IPS-NIHi11 (cell line): ENCODE results near the gene RAB30.
A peak's percentile ranks its signal among the peaks of the same experiment; 100 is the strongest.

ENCODE experiments used
- DNase-seq: peaks from one replicate; pipeline ENCODE4 v3.0.0; 2012; ENCODE audit warnings: mixed read lengths, low spot score

RAB30 gene

GRCh38 chr11:83070731-83071566 is 748 bp downstream of the RAB30 start:
- DNase-seq, result peak; percentile 45

GRCh38 chr11:83070044-83070701 is 1.5 kb downstream of the RAB30 start:
- peak; percentile 29 for DNase-seq

GRCh38 chr11:83069441-83070043 is 2.2 kb downstream of the RAB30 start:
- no peak for DNase-seq

GRCh38 chr11:83068568-83068967 is 3.1 kb downstream of the RAB30 start:
- no peak for DNase-seq

- no peak for DNase-seq
Observed at GRCh38 chr11:83064011-83064410, 7.7 kb downstream of the RAB30 start.

- no peak for DNase-seq
Observed at GRCh38 chr11:83063073-83063754, 8.5 kb downstream of the RAB30 start.

GRCh38 chr11:83061883-83062282 is 9.8 kb downstream of the RAB30 start:
- no peak for DNase-seq

- DNase-seq, result no peak
Observed at GRCh38 chr11:83060965-83061364, 10.7 kb downstream of the RAB30 start.

GRCh38 chr11:83057721-83058120 is 14.0 kb downstream of the RAB30 start:
- DNase-seq, result no peak

- DNase-seq, result no peak
Observed at GRCh38 chr11:83056611-83057010, 15.1 kb downstream of the RAB30 start.

- no peak for DNase-seq
Observed at GRCh38 chr11:83056204-83056603, 15.5 kb downstream of the RAB30 start.

GRCh38 chr11:83054904-83055380 is 16.8 kb downstream of the RAB30 start:
- no peak for DNase-seq

GRCh38 chr11:83054001-83054400 is 17.7 kb downstream of the RAB30 start:
- no peak for DNase-seq

- no peak for DNase-seq
Observed at GRCh38 chr11:83051760-83052671, 19.7 kb downstream of the RAB30 start.

GRCh38 chr11:83047515-83048225 is 24.0 kb downstream of the RAB30 start:
- DNase-seq, result no peak

GRCh38 chr11:83046621-83047172 is 25.0 kb downstream of the RAB30 start:
- DNase-seq, result no peak

- no peak for DNase-seq
Observed at GRCh38 chr11:83044958-83045712, 26.6 kb downstream of the RAB30 start.

- no peak for DNase-seq
Observed at GRCh38 chr11:83042964-83043711, 28.6 kb downstream of the RAB30 start.

- no peak for DNase-seq
Observed at GRCh38 chr11:83041126-83041525, 30.6 kb downstream of the RAB30 start.
